PC-9 (cell line): ENCODE results near the gene PLXNC1.

Experiments used
- CTCF ChIP-seq: fragments of 200-600 bp; sonication (generic); conservative IDR thresholded peaks from 2 replicates; pipeline ENCODE4 v1.6.1; 2017; ENCODE audit warnings: mixed run types, antibody characterized with exemption, mild to moderate bottlenecking, moderate library complexity
- EZH2 ChIP-seq: fragments of 200-600 bp; sonication (generic); IDR thresholded peaks from 2 replicates; pipeline ENCODE4 v1.8.0; 2017; ENCODE audit warnings: antibody characterized with exemption, low read depth

GRCh38 chr12:94202245-94203180 is 54.1 kb downstream of the PLXNC1 start:
- TF ChIP-seq CTCF = no peak
- TF ChIP-seq EZH2 = no peak
